Fibroblast of mammary gland (primary cell): Measurements from ENCODE around the gene ADNP.

Experiments
- DNase-seq: peaks from one replicate; pipeline ENCODE4 v3.0.0-alpha.2; 2010; ENCODE audit warnings: low read depth
- H3K4me3 ChIP-seq: 2 replicates; pipeline ENCODE4 v1.5.1; 2011; ENCODE audit warnings: low read depth, mild to moderate bottlenecking, low read length, moderate library complexity; ENCODE audit not compliant: control insufficient read depth
- TF ChIP-seq, protein P1 (sequence below): conservative IDR thresholded peaks from 2 replicates; pipeline ENCODE4 v1.5.1; 2011; ENCODE audit warnings: low read depth, low read length, inconsistent platforms; ENCODE audit not compliant: control insufficient read depth, insufficient read depth

The ADNP gene

DNA sequence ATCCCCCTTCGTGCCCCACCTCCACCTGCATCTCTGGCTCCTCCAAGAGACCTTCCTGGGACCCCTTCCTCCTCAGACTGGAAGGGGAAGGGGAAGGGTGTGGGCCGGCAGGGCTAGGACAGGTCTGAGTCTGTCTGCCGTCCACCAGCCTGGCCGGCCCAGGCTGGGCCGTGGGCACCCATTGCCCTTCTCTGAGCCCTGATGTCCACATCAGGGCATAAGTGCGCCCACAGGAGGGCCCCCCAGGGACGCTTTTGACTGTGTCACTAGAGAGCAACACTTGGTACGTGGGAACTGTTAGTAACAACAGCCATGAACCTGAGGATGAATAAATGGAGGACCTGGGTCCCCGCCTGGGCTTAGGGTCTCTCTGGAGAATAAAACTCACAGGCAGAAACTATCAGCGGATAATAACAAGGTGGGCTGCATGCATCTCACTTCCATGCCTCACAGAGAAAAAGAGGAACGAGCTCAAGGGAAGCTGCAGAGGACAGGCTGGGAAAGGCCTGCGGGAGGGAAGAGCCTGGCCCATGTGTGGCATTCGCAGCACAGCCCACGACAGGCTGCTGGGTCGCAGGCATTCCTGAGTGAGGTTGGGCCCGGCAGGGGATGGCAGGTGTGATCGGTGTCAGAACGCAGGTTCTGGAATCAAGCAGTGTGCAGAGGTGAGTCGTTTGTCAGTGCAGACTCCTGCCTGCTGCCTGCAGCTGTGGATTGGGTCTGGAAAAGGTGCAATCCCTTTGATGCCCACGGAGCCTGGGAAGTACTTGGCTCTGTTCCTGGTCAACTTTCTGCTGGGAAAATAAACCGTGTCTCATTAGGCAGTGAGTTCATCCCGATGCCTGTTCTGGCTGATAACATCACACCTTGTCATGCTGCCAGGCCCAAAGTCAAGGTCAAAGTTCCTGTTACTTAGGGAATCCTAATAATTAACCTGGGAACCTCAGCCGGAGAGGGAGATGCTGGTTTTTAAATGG is 75.5 kb downstream of the ADNP start:
- no peak overlapping the region for H3K4me3 ChIP-seq
- TF ChIP-seq, protein P1, sequence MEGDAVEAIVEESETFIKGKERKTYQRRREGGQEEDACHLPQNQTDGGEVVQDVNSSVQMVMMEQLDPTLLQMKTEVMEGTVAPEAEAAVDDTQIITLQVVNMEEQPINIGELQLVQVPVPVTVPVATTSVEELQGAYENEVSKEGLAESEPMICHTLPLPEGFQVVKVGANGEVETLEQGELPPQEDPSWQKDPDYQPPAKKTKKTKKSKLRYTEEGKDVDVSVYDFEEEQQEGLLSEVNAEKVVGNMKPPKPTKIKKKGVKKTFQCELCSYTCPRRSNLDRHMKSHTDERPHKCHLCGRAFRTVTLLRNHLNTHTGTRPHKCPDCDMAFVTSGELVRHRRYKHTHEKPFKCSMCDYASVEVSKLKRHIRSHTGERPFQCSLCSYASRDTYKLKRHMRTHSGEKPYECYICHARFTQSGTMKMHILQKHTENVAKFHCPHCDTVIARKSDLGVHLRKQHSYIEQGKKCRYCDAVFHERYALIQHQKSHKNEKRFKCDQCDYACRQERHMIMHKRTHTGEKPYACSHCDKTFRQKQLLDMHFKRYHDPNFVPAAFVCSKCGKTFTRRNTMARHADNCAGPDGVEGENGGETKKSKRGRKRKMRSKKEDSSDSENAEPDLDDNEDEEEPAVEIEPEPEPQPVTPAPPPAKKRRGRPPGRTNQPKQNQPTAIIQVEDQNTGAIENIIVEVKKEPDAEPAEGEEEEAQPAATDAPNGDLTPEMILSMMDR, result no peak
- DNase-seq, result peak; percentile 23

DNA sequence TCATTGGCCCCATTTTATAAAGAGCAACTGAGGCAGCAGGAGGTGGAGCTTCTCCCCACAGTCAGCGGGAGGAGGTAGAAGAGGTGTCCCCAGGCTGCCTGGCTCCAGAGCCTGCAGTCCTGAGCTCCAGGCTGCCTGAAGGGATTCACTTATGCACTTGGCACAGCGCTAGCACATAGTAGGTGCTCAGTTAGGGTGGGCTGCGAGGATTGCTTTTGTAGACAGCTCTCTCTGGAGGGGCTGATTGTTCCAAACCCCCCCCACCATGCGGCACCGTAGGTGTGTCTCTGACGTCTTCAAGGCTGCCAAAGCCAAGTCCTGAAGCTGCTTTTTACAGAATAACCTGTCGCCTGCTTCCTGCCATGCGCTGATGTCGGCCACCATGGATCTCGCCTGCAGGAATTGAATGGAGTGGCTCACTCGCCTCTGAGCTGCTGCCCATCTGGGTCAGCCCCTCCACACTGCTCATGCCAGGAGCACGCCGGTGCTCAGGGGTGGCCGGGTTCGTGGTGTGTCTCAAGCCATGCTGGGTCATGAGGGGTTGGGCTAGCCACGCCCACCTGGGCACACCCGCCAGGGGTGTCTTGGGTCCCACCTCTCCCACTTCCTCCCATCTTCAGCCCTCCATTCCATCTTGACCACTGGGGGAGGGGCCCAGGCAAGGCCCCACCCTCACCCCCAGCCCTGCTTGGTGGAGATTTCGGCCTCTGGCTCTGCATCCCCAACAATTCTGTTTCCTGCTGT is 76.6 kb downstream of the ADNP start:
- TF ChIP-seq, protein P1, result no peak
- DNase-seq, result no peak
- H3K4me3 ChIP-seq, result no peak overlapping the region

DNA sequence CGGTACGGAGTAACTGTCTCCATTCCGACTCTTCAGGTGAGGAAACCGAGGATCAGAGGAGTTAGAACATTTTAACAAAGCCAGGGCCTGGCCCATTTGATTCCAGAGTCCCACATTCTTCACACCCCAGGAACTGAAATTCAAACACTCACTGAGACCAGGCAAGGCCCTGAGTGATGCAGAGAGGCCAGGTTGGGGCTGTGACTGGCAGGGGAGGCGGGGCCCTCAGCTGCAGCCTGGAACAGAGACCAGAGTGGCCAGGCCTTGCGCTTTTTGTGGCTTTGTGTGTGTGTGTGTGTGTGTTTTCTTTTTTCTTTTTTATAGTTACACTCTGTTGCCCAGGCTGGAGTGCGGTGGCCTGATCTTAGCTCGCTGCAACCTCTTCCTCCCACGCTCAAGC is 79.2 kb downstream of the ADNP start:
- DNase-seq, result no peak
- TF ChIP-seq, protein P1, result no peak
- H3K4me3 ChIP-seq, result no peak overlapping the region

DNA sequence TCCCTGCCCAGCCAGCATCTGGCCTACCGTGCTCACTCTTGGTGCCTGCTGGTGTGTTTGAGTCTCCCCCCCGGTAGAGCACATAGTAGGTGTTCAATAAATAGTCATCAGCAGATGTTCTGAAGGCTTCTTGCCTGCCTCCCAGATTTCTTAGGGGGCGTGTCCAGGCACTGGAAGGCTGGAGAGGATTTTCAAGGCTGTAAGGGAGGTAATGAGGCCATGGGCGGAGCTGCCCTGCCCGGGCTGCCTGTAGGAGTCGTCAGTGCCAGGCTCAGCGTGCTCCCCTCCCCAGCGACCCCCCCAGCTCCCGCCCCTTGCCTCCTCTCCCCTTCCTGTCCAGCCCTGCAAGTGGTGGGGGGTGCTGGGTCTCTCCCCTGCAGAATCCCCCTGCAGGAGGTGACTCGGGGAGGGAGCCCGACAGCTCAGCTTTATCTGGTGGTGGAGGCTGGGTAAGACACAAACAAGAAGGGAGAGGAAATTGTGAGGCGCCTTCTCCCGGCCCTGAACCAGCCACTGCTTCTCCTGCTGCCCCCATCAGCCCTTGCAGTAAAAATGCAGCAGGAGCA is 80.4 kb downstream of the ADNP start:
- no peak overlapping the region for H3K4me3 ChIP-seq
- DNase-seq, result no peak
- TF ChIP-seq, protein P1, result no peak

DNA sequence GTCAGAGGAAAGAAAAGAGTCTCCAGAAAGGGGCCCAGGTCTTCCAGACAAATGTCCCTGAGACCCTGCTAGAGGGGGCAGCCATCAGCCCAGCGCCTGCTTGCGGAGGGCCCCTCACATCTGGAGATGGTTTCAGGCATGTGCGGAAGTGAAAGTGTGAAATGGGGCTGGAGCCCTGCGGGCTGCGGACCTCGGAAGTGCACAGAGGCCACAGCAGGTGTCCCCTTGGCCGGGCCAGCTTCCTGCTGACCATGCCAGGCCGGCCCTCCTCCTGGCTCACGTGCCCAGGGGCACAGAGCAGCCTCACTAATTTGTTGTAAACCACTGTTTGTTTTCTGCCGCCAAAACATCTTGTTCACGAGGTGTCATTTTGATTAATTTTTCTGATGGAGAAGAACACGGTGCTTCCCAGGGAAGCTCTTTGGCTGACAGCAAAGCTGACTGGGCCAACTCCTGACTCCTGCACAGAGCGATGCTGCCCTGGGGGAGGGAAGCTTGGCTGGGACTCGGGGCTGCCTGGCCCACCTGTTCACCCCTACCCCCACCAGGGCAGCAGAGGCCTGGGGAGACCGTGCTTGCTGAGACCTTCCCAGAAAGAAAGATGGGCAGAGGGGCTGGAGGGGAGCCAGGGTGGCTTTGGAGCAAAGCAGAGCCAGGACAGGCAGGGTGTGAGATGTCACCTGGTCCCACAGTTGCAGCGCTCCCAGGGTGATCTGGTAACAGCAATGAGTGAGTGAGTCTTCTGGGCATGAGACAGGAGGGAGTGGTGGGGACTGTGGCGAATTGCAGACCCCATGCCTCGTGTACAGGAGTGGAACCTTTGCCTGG is 82.2 kb downstream of the ADNP start:
- H3K4me3 ChIP-seq, result no peak overlapping the region
- no peak for DNase-seq
- TF ChIP-seq, protein P1, result no peak

DNA sequence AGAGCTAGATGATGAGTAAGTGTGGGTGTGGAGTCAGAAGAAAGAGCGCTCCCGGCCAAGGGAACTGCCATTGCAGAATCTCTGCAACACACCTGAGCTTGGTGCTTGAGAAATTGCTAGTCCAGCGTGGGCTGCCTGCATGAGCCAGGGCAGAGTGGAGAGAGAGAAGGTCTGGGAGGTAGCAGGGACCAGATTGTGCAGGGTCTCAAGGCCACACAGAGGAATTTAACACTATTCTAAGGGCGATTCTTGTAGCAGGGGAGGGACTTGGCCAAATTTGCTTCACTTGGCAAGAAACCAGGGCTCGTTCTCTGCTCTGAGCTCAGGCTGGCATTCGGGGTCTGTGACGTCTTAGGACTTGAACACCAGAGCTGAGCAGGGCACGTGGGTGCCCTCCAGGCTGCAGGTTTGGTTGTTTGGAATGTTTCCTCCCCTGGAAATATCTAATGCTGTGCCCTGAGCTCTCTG is 82.9 kb downstream of the ADNP start:
- peak; percentile 13 for DNase-seq
- TF ChIP-seq, protein P1, result no peak
- H3K4me3 ChIP-seq, result no peak overlapping the region
